Ovary (tissue), 3 donors: ENCODE measurements around the gene LUC7L3.

Experiments used
- EP300 ChIP-seq: sonication (generic); formaldehyde crosslinking; IDR thresholded peaks from one replicate; pipeline ENCODE4 v1.6.1; 2017; ENCODE audit warnings: antibody characterized with exemption
- POLR2A ChIP-seq: fragments of 450-650 bp; IDR thresholded peaks from one replicate; pipeline ENCODE4 v1.6.1; 2017; ENCODE audit warnings: antibody characterized with exemption, mild to moderate bottlenecking, moderate library complexity
- TF ChIP-seq, protein P1 (sequence below), 3 donors: fragments of 450-650 bp in 2 of 3; fragments of 200-600 bp in 1 of 3; IDR thresholded peaks; one replicate each; pipeline versions ENCODE4 v1.5.1 to v1.8.0; 2016 to 2022; ENCODE audit warnings: antibody characterized with exemption in 3 of 3, mild to moderate bottlenecking in 1 of 3
- donor health status: DM: no; HTN: no; CAD: no.

DNA sequence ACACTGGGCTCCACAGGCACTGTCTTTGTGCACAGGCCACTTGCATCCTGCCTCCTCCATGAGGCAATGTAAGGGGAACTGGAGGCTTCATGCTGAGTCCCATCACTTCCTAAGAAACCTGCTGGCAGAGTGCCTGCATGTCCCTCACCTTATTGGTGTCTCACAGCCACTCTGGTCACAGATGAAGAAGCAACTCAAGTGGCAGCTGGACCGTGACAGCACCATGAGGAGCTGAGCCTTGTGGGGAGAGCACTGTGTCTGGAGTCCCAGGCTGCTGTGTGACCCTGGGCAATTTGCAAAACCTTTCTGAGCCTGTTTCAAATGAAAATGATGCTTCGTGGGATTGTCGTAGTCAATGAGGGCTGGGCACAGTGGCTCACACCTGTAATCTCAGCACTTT lies 31.2 kb upstream of the LUC7L3 start:
- TF ChIP-seq, protein P1, sequence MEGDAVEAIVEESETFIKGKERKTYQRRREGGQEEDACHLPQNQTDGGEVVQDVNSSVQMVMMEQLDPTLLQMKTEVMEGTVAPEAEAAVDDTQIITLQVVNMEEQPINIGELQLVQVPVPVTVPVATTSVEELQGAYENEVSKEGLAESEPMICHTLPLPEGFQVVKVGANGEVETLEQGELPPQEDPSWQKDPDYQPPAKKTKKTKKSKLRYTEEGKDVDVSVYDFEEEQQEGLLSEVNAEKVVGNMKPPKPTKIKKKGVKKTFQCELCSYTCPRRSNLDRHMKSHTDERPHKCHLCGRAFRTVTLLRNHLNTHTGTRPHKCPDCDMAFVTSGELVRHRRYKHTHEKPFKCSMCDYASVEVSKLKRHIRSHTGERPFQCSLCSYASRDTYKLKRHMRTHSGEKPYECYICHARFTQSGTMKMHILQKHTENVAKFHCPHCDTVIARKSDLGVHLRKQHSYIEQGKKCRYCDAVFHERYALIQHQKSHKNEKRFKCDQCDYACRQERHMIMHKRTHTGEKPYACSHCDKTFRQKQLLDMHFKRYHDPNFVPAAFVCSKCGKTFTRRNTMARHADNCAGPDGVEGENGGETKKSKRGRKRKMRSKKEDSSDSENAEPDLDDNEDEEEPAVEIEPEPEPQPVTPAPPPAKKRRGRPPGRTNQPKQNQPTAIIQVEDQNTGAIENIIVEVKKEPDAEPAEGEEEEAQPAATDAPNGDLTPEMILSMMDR (IDR thresholded peaks at IDR 0.05) = no peak
- TF ChIP-seq POLR2A (no peak), EP300 (no peak)
